ENCODE measurements around the gene AIFM2.

DNA sequence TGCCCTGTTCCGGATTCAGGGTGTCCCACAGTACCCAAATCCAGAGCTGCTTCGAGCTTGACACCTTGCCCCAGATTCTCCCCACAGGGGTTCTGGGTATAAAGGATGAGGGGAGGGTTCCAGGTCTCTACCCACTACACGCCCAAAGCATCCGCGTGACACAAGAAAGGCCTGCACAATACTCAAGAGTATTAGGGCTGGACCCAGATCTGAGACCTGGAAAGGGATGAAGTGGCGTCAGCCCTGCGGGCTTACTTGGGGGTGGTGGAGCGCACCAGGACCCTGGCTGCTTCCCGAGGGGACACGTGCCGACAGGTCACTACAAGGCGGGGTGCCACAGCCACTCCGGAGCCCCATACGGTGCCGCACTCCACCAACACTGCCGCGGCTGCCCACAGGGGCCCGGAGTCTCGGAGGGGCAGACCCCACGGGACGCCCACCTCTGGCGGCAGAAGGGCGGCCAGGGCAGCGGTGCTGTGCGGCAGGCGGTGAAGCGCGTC is 12.6 kb upstream of the AIFM2 start:
- TF ChIP-seq EZH2 (IDR thresholded peaks at IDR 0.05; ENCODE audit: insufficient read depth, poor library complexity, severe bottlenecking) (no peak), EZH2phosphoT487 (IDR thresholded peaks at IDR 0.05; ENCODE audit: insufficient read depth, low read depth) (no peak)

Data from GM23248 (cell line).